PC-3 (cell line): ENCODE results near the gene SPPL2B. TPM values are rescaled to one million over a fixed set of nuclear protein-coding genes. Genes with fewer than 3 reads are reported as not detected.

Experiments used
- ATAC-seq: fragments of 200-7000 bp; cut with Tn5 transposase; 2 replicates; pipeline ENCODE4 v1.9.1; 2020; ENCODE audit warnings: mild to moderate bottlenecking, moderate library complexity
- BruUV-seq: library from RNA; stranded (reverse); fragments of 400-500 nt; replicated peaks from 2 replicates; lab custom pipeline; 2021; lab: Mats Ljungman, UMichigan
- CTCF ChIA-PET: fragments of 300-600 bp; sonication (Branson Sonifier 250); formaldehyde crosslinking; loops from one replicate; lab custom pipeline; 2022; ENCODE audit warnings: antibody characterized with exemption; lab: Charles Lee
- POLR2A ChIA-PET: fragments of 300-600 bp; sonication (Branson Sonifier 250); formaldehyde crosslinking; loops from one replicate; lab custom pipeline; 2022; ENCODE audit warnings: antibody characterized with exemption; ENCODE audit not compliant: unreplicated experiment; lab: Charles Lee
- DNase-seq: peaks from one replicate; pipeline ENCODE4 v3.0.0-alpha.2; 2015
- H2AFZ ChIP-seq: fragments of 300-600 bp; sonication (generic); 2 replicates; pipeline ENCODE4 v1.6.0; 2016; ENCODE audit warnings: antibody characterized with exemption, low read length
- H3F3A ChIP-seq: fragments of 300-600 bp; sonication (generic); one replicate; pipeline ENCODE4 v1.6.0; 2017; ENCODE audit warnings: antibody characterized with exemption, low read length, control low read depth, mild to moderate bottlenecking; ENCODE audit not compliant: unreplicated experiment
- H3K27ac ChIP-seq: fragments of 300-600 bp; sonication (generic); 2 replicates; pipeline ENCODE4 v1.5.1; 2016; ENCODE audit warnings: mild to moderate bottlenecking, low read length
- H3K27me3 ChIP-seq: fragments of 300-600 bp; sonication (generic); 2 replicates; pipeline ENCODE4 v1.6.1; 2016; ENCODE audit warnings: low read length, mixed read lengths
- H3K36me3 ChIP-seq: fragments of 300-600 bp; sonication (generic); 2 replicates; pipeline ENCODE4 v1.6.1; 2016; ENCODE audit warnings: low read depth, mixed run types, low read length, mixed read lengths
- H3K4me1 ChIP-seq: fragments of 300-600 bp; sonication (generic); 2 replicates; pipeline ENCODE4 v1.5.1; 2016; ENCODE audit warnings: low read length; ENCODE audit not compliant: insufficient read depth
- H3K4me2 ChIP-seq: fragments of 300-600 bp; sonication (generic); 2 replicates; pipeline ENCODE4 v1.6.0; 2016; ENCODE audit warnings: low read length
- H3K4me3 ChIP-seq: fragments of 300-600 bp; sonication (generic); 2 replicates; pipeline ENCODE4 v1.5.1; 2016; ENCODE audit warnings: mild to moderate bottlenecking, low read length, mixed read lengths
- H3K79me2 ChIP-seq: fragments of 300-600 bp; sonication (generic); 2 replicates; pipeline ENCODE4 v1.6.1; 2017; ENCODE audit warnings: low read length, mixed read lengths
- H3K9ac ChIP-seq: fragments of 300-600 bp; sonication (generic); 2 replicates; pipeline ENCODE4 v1.6.0; 2016; ENCODE audit warnings: mild to moderate bottlenecking, low read length
- H3K9me2 ChIP-seq: fragments of 300-600 bp; sonication (generic); replicated peaks from 2 replicates; pipeline ENCODE4 v1.6.1; 2016; ENCODE audit warnings: mixed run types, low read length, mixed read lengths
- H3K9me3 ChIP-seq: fragments of 300-600 bp; sonication (generic); 2 replicates; pipeline ENCODE4 v1.6.1; 2016; ENCODE audit warnings: low read length, mixed read lengths
- H4K20me1 ChIP-seq: fragments of 300-600 bp; sonication (generic); 2 replicates; pipeline ENCODE4 v1.6.1; 2016; ENCODE audit warnings: low read length, mixed read lengths
- EZH2 ChIP-seq: fragments of 300-600 bp; sonication (generic); IDR thresholded peaks from one replicate; pipeline ENCODE4 v1.6.1; 2017; ENCODE audit warnings: antibody characterized with exemption, mild to moderate bottlenecking, low read length; ENCODE audit not compliant: unreplicated experiment
- EZH2phosphoT487 ChIP-seq: fragments of 300-600 bp; sonication (generic); IDR thresholded peaks from 2 replicates; pipeline ENCODE4 v1.6.1; 2018; ENCODE audit warnings: mild to moderate bottlenecking, antibody characterized with exemption, low read length, borderline replicate concordance
- intact Hi-C: fragments of 100-400 bp; cut with micrococcal nuclease; formaldehyde crosslinking; loops from 2 replicates; pipeline ENCODE4 v1.9.0; 2023
- total RNA-seq: library from RNA; depleted of rRNA; stranded (reverse); fragments of >200 nt; gene quantifications from 2 replicates; pipeline ENCODE4 v1.2.3, GENCODE V29; 2014
- TF ChIP-seq, protein P1 (sequence below): fragments of 300-600 bp; sonication (generic); conservative IDR thresholded peaks from 2 replicates; pipeline ENCODE4 v1.5.1; 2017; ENCODE audit warnings: antibody characterized with exemption, low read depth, mild to moderate bottlenecking, low read length

The SPPL2B gene
- total RNA-seq, 1 experiment from 2014 or later, result 28.6 TPM

DNA sequence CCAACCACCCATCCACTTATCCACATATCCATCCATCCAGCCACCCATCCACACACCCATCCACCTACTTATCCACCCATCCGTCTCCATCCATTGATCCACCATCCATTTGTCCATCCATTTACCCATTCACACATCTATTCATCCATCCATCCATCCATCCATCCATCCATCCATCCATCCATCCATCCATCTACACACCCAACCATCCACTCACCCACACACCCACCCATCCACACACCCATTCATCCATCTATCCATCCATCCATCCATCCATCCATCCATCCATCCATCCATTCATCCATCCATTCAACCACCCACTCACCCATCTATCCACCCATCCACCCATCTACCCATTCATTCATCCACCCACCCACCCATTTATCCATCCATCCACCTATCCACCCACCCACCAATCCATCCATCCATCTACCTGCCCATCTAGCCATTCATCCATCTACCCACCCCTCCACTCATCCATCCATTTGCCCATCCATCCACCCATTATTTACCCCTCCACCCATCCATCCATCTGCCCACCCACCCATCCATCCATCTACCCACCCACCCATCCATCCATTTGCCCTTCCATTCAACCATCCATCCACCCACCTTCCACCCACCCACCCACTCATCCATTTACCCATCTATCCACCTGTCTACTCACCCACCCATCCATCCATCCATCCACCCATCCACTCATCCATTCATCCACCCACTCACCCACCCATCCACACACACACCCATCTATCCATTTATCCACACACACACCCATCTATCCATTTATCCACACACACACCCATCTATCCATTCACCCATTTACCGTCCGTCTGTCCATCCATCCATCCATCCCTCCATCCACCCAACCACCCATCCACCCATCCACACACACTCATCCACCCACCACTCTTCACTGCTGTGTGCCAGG, 29.1 kb downstream of the SPPL2B start:
- CTCF ChIA-PET, result no interaction called here
- BruUV-seq, result no TSS peak

DNA sequence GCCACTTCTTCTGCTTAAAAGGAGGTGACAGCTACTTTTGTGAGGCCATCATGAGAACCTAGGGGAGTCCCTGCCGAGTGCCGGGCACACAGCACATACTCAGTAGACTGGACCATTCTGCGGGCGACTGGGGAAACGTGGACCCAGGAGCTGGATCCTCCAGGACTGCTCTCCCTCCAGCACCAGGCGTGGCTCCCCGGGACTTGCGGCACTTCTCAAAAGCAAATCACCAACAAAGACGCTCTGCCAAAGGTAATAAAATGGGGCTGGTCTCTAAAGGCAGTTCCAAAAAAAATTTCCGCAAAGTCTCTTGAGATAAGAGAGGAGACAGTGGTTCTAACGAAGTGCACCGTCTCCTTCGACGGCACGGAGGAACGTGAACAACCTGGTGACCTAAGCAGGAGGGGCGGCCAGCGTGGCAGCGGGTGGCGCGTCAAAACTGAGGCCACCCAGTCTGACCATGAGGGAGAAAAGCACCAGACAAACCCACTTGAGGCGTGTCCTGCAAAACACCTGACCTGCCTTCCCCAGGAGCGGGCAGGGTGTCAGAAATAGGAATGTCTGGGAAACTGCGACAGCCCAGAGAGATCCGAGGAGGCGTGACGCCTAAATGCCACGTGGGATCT, 30.2 kb downstream of the SPPL2B start:
- no TSS peak for BruUV-seq
- Histone ChIP-seq H3K27me3 (peaks cover 23% of the 10 kb centered on the region), H3K36me3 (no peaks in the 10 kb centered on the region), H4K20me1 (no peaks in the 10 kb centered on the region), H3K79me2 (no peaks in the 10 kb centered on the region), H3K4me2 (no peak overlapping the region), H3K9ac (no peak overlapping the region), H2AFZ (no peak overlapping the region), H3F3A (no peaks in the 10 kb centered on the region), H3K4me3 (no peak overlapping the region), H3K9me3 (no peaks in the 10 kb centered on the region), H3K9me2 (no peaks in the 10 kb centered on the region), H3K27ac (no peak overlapping the region), H3K4me1 (no peaks in the 10 kb centered on the region)
- TF ChIP-seq EZH2, result no peak
- no peak for DNase-seq
- ChIA-PET CTCF (no interaction called here), POLR2A (no interaction called here)
- intact Hi-C loops, result no loop called here
- no peak for ATAC-seq

More for the DNA sequence above, 29.1 kb downstream of the SPPL2B start:
- Histone ChIP-seq H3K27me3 (peaks cover 23% of the 10 kb centered on the region), H3K27ac (no peak overlapping the region), H3K36me3 (no peaks in the 10 kb centered on the region), H3K4me2 (no peak overlapping the region), H3K9me2 (no peaks in the 10 kb centered on the region), H3K4me1 (no peaks in the 10 kb centered on the region), H3K79me2 (no peaks in the 10 kb centered on the region), H4K20me1 (no peaks in the 10 kb centered on the region), H3K9me3 (no peaks in the 10 kb centered on the region), H3F3A (no peaks in the 10 kb centered on the region), H3K4me3 (no peak overlapping the region), H2AFZ (no peak overlapping the region), H3K9ac (no peak overlapping the region)
- TF ChIP-seq EZH2, result no peak
- TF ChIP-seq, protein P1, sequence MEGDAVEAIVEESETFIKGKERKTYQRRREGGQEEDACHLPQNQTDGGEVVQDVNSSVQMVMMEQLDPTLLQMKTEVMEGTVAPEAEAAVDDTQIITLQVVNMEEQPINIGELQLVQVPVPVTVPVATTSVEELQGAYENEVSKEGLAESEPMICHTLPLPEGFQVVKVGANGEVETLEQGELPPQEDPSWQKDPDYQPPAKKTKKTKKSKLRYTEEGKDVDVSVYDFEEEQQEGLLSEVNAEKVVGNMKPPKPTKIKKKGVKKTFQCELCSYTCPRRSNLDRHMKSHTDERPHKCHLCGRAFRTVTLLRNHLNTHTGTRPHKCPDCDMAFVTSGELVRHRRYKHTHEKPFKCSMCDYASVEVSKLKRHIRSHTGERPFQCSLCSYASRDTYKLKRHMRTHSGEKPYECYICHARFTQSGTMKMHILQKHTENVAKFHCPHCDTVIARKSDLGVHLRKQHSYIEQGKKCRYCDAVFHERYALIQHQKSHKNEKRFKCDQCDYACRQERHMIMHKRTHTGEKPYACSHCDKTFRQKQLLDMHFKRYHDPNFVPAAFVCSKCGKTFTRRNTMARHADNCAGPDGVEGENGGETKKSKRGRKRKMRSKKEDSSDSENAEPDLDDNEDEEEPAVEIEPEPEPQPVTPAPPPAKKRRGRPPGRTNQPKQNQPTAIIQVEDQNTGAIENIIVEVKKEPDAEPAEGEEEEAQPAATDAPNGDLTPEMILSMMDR, result no peak
- no peak for TF ChIP-seq EZH2phosphoT487
- no peak for DNase-seq
- ATAC-seq, result no peak
- POLR2A ChIA-PET, result no interaction called here
- intact Hi-C loops, result no loop called here

DNA sequence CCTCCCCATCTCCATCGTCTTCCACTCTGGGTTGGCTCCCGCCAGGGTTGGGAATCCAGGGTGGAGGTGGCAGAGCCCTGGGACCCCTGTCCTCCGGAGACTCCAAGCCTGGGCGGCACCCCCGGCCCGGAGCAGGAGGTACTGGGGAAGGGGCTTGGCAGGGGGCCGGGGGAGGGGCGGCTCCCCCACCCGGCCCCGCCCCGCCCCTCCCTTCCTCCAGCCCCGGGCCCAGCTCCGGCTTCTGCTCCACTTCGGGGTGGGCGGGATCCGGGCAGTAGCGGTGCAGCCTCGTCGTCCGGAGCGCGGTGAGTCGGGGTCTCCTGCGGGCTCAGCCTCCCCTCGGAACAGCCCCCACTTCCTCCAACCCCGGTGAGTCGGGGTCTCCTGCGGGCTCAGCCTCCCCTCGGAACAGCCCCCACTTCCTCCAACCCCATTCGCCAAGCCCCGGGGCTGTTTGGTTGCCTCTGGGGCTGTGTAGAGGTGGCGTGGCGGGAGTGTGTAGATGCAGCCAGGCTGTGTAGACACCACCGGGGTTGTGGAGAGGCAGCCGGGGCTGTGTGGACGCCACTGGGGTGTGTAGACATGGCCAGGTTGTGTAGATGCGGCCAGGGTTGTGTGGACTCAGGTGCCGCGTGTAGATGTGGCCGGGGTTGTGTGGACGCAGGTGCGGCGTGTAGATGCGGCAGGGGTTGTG, 31.7 kb downstream of the SPPL2B start, which contains the start of gene TMPRSS9:
Gene TMPRSS9, plus strand, starts transcription at position 274 of the 694 bp plus-strand sequence. CDS start 29,521 bp downstream, outside the sequence.
- TF ChIP-seq EZH2, result no peak
- TF ChIP-seq EZH2phosphoT487, result no peak; the same call in 1 of the 2 replicates
- TF ChIP-seq, protein P1, result no peak
- H2AFZ ChIP-seq, result no peak within 1 kb of the TSS
- no peak for DNase-seq
- H3K9me2 ChIP-seq, result no peaks in the 10 kb centered on the region
- no TSS peak for BruUV-seq
- peaks cover 23% of the 10 kb centered on the region for H3K27me3 ChIP-seq
- intact Hi-C loops, result no loop called here
- H3F3A ChIP-seq, result no peaks in the 10 kb centered on the region
- ChIA-PET CTCF (no interaction called here), POLR2A (no interaction called here)
- no peaks in the 10 kb centered on the region for H3K79me2 ChIP-seq
- no peaks in the 10 kb centered on the region for H3K9me3 ChIP-seq
- H3K36me3 ChIP-seq, result no peaks in the 10 kb centered on the region
- H3K4me2 ChIP-seq, result no peak within 1 kb of the TSS
- H3K4me1 ChIP-seq, result no peaks in the 10 kb centered on the region
- ATAC-seq, result no peak
- H3K9ac ChIP-seq, result no peak within 1 kb of the TSS
- H4K20me1 ChIP-seq, result no peaks in the 10 kb centered on the region
- H3K4me3 ChIP-seq, result no peak within 1 kb of the TSS
- no peak within 1 kb of the TSS for H3K27ac ChIP-seq
